Neural cell (in vitro differentiated cells): ENCODE results near the gene INSR.

ENCODE experiments used
- EP300 ChIP-seq: fragments of 450-650 bp; conservative IDR thresholded peaks from 2 replicates; pipeline ENCODE4 v1.6.1; 2014; ENCODE audit warnings: antibody characterized with exemption, mild to moderate bottlenecking, moderate library complexity; ENCODE audit not compliant: poor library complexity, severe bottlenecking
- EZH2 ChIP-seq: fragments of 200-600, 300-800 bp; shearing (Covaris generic), sonication (generic); IDR thresholded peaks from 2 replicates; pipeline ENCODE4 v1.6.1; 2014; ENCODE audit warnings: antibody characterized with exemption, low read length, borderline replicate concordance, mild to moderate bottlenecking; ENCODE audit not compliant: insufficient read depth, poor library complexity, severe bottlenecking
- MXI1 ChIP-seq: fragments of 450-650 bp; conservative IDR thresholded peaks from 2 replicates; pipeline ENCODE4 v1.6.1; 2014; ENCODE audit warnings: antibody characterized with exemption, mild to moderate bottlenecking; ENCODE audit not compliant: poor library complexity, severe bottlenecking
- POLR2AphosphoS5 ChIP-seq: IDR thresholded peaks from 2 replicates; pipeline ENCODE4 v1.6.1; 2012
- RAD21 ChIP-seq: fragments of 450-650 bp; conservative IDR thresholded peaks from 2 replicates; pipeline ENCODE4 v1.6.1; 2014; ENCODE audit warnings: antibody characterized with exemption, mild to moderate bottlenecking, moderate library complexity
- SMC3 ChIP-seq: fragments of 450-650 bp; conservative IDR thresholded peaks from 2 replicates; pipeline ENCODE4 v1.6.1; 2014; ENCODE audit warnings: antibody characterized with exemption, mild to moderate bottlenecking, moderate library complexity; ENCODE audit not compliant: poor library complexity
- TAF1 ChIP-seq: IDR thresholded peaks from 2 replicates; pipeline ENCODE4 v1.6.1; 2012; ENCODE audit warnings: low read depth
- TF ChIP-seq, protein P1 (sequence below): fragments of 450-650 bp; IDR thresholded peaks from 2 replicates; pipeline ENCODE4 v1.5.1; 2014; ENCODE audit warnings: antibody characterized with exemption, mild to moderate bottlenecking, moderate library complexity; ENCODE audit not compliant: poor library complexity, severe bottlenecking
- TF ChIP-seq, protein P2 (sequence below): IDR thresholded peaks from 2 replicates; pipeline ENCODE4 v1.6.1; 2012; ENCODE audit warnings: borderline replicate concordance

GRCh38 chr19:7139095-7139494, 155.1 kb downstream of the INSR start:
- no peak for TF ChIP-seq POLR2AphosphoS5
- TF ChIP-seq, protein P1, sequence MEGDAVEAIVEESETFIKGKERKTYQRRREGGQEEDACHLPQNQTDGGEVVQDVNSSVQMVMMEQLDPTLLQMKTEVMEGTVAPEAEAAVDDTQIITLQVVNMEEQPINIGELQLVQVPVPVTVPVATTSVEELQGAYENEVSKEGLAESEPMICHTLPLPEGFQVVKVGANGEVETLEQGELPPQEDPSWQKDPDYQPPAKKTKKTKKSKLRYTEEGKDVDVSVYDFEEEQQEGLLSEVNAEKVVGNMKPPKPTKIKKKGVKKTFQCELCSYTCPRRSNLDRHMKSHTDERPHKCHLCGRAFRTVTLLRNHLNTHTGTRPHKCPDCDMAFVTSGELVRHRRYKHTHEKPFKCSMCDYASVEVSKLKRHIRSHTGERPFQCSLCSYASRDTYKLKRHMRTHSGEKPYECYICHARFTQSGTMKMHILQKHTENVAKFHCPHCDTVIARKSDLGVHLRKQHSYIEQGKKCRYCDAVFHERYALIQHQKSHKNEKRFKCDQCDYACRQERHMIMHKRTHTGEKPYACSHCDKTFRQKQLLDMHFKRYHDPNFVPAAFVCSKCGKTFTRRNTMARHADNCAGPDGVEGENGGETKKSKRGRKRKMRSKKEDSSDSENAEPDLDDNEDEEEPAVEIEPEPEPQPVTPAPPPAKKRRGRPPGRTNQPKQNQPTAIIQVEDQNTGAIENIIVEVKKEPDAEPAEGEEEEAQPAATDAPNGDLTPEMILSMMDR: no peak
- TF ChIP-seq, protein P2, sequence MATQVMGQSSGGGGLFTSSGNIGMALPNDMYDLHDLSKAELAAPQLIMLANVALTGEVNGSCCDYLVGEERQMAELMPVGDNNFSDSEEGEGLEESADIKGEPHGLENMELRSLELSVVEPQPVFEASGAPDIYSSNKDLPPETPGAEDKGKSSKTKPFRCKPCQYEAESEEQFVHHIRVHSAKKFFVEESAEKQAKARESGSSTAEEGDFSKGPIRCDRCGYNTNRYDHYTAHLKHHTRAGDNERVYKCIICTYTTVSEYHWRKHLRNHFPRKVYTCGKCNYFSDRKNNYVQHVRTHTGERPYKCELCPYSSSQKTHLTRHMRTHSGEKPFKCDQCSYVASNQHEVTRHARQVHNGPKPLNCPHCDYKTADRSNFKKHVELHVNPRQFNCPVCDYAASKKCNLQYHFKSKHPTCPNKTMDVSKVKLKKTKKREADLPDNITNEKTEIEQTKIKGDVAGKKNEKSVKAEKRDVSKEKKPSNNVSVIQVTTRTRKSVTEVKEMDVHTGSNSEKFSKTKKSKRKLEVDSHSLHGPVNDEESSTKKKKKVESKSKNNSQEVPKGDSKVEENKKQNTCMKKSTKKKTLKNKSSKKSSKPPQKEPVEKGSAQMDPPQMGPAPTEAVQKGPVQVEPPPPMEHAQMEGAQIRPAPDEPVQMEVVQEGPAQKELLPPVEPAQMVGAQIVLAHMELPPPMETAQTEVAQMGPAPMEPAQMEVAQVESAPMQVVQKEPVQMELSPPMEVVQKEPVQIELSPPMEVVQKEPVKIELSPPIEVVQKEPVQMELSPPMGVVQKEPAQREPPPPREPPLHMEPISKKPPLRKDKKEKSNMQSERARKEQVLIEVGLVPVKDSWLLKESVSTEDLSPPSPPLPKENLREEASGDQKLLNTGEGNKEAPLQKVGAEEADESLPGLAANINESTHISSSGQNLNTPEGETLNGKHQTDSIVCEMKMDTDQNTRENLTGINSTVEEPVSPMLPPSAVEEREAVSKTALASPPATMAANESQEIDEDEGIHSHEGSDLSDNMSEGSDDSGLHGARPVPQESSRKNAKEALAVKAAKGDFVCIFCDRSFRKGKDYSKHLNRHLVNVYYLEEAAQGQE: no peak
- no peak for TF ChIP-seq EZH2
- no peak for TF ChIP-seq TAF1
- no peak for TF ChIP-seq MXI1
- TF ChIP-seq RAD21: no peak
- no peak for TF ChIP-seq SMC3
- no peak for TF ChIP-seq EP300
